Activated T-cell treated with anti-CD3 and anti-CD28 coated beads, Interleukin-2, amount 50 U/mL, for 4 hours (primary cell): ENCODE results near the gene OGDH. TPM values are rescaled to one million over a fixed set of nuclear protein-coding genes. Genes with fewer than 3 reads are reported as not detected.
A peak's percentile ranks its signal among the peaks of the same experiment; 100 is the strongest.

ENCODE experiments used
- ATAC-seq, 2 donors: fragments of 200-7000 bp; cut with Tn5 transposase; one replicate each; pipeline ENCODE4 v1.10.0; 2021
- DNase-seq: peaks from one replicate; pipeline ENCODE4 v3.0.0-alpha.2; 2020
- H3K27me3 Mint-ChIP-seq: one replicate; pipeline ENCODE4 v1.8.0; 2021; ENCODE audit warnings: low read depth, mixed read lengths
- H3K36me3 Mint-ChIP-seq: one replicate; pipeline ENCODE4 v1.8.0; 2022; ENCODE audit warnings: mixed read lengths; ENCODE audit not compliant: insufficient read depth
- H3K4me1 Mint-ChIP-seq: one replicate; pipeline ENCODE4 v1.8.0; 2021; ENCODE audit warnings: low read depth, mixed read lengths
- H3K4me3 Mint-ChIP-seq: one replicate; pipeline ENCODE4 v1.8.0; 2021; ENCODE audit warnings: mild to moderate bottlenecking, moderate library complexity, mixed read lengths
- H3K9me3 Mint-ChIP-seq: one replicate; pipeline ENCODE4 v1.8.0; 2021; ENCODE audit warnings: mixed read lengths
- total RNA-seq, 3 donors: library from RNA; stranded (reverse); gene quantifications; one replicate each; pipeline ENCODE4 v1.2.1, GENCODE V29; 2021

Gene OGDH
- total RNA-seq, 3 donors from 2014 or later: 83.0 to 105 (median 97.2) TPM

DNA sequence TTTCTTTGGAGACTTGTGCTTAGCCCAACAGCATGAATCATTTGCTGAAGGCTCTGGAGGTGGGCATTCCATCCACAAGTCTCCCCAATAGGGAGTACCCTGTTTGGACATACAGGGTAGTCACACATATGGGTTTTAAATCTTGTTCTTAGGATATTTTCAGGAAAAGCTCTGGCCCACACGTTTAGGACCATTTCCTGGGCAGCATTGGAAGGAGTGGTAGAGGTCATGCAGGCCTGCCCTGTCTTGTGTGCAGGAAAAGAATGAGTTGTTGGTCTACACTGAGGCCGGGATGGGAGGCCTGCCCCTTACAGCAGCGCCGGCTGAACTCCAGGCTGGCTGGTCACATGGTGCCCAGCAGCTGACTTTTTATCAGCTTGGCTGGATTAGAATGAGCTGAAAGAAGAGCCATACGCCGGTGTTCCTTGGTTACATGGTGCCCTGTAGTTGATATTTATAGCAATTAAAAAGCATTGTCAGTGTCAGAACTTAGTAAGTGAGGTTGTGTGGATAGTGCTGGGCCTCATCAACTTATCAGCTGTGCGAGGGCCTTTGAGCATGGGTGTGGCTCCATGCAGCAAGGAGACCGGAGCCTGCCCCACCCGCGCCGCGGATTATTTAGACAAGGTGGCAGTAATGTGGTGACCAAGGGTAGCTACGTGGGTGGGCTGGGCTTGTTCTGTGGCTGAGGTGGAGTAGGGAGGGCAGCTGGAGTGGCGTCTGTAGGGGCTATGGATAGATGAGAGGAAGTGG lies 28.6 kb downstream of the OGDH start:
- H3K9me3 Mint-ChIP-seq: no peaks in the 10 kb centered on the region
- peaks cover 96% of the 10 kb centered on the region for H3K4me1 Mint-ChIP-seq
- no peaks in the 10 kb centered on the region for H3K27me3 Mint-ChIP-seq
- H3K4me3 Mint-ChIP-seq: no peak overlapping the region
- H3K36me3 Mint-ChIP-seq: peaks cover 14% of the 10 kb centered on the region
- ATAC-seq: no peak
- no peak for DNase-seq

DNA sequence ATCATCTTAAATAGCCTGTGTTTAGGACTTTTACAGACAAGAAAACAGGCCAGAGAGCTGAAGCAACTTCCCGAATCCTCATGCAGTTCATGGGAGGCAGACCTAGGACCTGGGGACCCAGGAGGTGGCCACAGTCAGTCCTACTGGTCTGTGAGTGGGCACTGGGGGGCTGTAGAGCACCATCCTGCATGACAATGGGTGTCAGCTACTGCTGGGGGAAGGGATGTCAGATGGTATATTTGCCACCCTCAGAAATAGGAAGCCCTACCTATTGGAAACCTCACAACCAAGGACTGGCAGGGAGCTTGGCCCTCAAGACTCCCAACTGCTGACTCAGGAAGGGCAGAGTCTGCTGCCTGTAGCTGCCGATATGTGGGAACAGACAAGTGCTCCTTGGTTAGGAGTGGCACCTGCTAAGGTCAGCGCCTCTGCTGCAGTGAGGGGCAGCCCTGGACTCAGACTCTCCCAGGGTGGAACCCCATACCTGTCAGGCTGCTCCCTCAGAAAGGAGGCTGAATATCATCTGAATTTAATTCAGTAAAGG lies 29.7 kb downstream of the OGDH start:
- no peak overlapping the region for H3K4me3 Mint-ChIP-seq
- H3K4me1 Mint-ChIP-seq: peaks cover 92% of the 10 kb centered on the region
- H3K27me3 Mint-ChIP-seq: no peaks in the 10 kb centered on the region
- DNase-seq: no peak
- H3K36me3 Mint-ChIP-seq: peaks cover 8% of the 10 kb centered on the region
- ATAC-seq: no peak
- H3K9me3 Mint-ChIP-seq: no peaks in the 10 kb centered on the region

DNA sequence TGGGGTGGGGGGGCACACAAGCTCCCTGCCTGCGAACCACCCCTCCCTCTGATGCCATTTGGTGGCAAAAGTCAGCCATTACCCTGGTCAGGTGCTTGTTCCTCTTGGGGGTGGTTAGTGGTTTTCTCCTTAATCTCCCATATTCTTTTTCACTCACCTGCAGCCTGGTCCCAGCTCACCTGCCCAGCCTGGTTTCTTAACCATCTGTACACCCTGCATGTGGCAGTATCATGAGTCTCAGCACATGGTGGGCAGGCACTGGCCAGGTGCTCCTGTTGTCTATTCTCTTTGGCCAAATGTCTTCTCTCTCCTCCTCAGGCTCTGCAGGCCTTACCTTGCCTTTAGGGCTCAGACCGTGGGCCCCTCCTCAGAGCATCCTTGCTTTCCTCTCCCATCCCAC lies 30.5 kb downstream of the OGDH start:
- Mint-ChIP-seq H3K4me3 (no peak overlapping the region), H3K27me3 (no peaks in the 10 kb centered on the region), H3K36me3 (peaks cover 11% of the 10 kb centered on the region), H3K4me1 (peaks cover 90% of the 10 kb centered on the region), H3K9me3 (no peaks in the 10 kb centered on the region)
- DNase-seq: no peak
- ATAC-seq: no peak

DNA sequence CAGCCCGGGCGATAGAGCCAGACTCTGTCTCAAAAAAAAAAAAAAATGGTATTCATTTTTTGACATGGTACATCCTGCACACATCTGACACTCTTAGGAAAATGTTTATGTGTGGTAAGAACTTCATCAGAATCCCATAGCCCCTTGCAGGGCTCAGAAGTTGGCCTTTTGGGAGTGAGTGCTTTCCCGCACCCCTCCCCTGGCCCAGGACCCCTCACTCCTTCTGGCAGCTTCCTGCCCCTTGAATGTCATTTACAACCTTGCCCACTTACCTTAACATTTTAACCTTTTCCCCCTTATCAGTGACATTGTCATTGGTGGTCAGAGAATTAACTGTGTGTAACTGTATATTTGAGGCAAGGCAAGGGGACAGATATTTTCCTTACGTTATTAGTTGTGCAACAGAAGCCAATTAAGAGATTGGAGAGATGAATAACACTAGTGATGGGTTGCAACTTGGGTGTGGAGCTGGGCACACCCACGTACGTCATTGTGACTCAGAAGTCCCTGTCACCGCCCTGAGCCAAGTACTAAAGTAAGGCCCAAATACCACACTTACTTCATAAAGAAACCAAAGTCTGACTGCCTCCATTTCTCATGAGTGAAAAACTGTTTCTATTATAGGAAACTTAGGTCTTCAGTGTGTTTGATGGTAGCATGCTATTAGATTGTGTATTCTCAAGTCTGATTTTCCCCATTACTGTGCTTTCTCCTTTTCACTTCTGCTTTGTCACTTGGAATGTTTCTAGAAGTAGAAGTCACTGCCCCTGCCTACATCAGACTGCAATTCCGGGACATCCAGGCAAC lies 31.6 kb downstream of the OGDH start:
- H3K36me3 Mint-ChIP-seq: peaks cover 11% of the 10 kb centered on the region
- peak; percentile 73 to 74 for ATAC-seq

DNA sequence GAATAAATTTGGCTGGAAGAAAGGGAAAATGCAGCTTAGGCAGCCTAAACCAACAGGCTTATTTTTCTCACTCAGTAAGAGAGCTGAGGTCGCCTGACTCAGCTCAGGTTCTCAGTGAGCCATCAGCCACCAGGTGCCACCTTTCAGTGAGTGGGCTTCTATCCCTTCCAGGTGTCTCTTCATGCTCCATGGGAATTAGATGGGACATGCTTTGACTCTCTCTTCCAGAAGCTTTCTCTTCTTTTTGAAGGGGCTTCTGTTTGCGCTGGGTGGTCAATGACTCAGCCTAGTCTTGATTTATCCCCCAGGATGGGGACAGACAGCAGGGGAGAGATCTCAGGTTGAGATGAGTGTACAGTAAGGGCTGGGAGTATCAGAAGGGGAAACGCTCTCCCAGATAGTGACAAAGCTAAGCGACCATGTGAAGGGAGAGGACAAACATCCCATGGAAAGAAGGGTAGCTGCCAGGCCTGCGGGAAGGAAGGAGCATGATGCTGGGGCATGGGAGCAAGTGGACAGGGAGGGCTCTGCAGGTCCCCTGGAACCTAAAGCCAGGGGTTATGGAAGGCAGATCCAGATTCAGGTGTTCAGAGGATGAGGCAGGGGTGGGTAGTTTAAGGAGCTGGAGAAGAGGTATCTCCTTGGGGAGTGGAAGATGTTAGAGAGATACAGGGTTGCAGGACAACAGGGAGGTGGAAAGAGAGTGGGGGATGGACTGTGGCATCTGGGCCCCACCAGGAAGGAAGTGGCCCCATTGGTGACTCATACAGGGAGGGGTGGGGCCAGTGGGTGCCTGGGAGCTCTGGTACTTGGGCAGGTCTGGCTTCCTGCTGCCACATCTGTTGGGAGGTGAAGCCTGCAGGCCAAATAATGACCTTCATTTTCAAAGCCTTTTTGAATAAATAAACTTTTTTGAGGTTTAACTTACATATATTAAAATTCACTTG lies 32.5 kb downstream of the OGDH start:
- peaks cover 10% of the 10 kb centered on the region for H3K36me3 Mint-ChIP-seq
- peak; percentile 65 to 72 for ATAC-seq
- H3K4me1 Mint-ChIP-seq: peaks cover 73% of the 10 kb centered on the region
- no peaks in the 10 kb centered on the region for H3K9me3 Mint-ChIP-seq
- H3K4me3 Mint-ChIP-seq: peak overlapping the region; percentile 73
- DNase-seq: peak; percentile 65
- no peaks in the 10 kb centered on the region for H3K27me3 Mint-ChIP-seq

More for the DNA sequence above, 31.6 kb downstream of the OGDH start:
- peaks cover 81% of the 10 kb centered on the region for H3K4me1 Mint-ChIP-seq
- H3K27me3 Mint-ChIP-seq: no peaks in the 10 kb centered on the region
- H3K4me3 Mint-ChIP-seq: peak overlapping the region; percentile 73
- H3K9me3 Mint-ChIP-seq: no peaks in the 10 kb centered on the region
- DNase-seq: peak; percentile 71

DNA sequence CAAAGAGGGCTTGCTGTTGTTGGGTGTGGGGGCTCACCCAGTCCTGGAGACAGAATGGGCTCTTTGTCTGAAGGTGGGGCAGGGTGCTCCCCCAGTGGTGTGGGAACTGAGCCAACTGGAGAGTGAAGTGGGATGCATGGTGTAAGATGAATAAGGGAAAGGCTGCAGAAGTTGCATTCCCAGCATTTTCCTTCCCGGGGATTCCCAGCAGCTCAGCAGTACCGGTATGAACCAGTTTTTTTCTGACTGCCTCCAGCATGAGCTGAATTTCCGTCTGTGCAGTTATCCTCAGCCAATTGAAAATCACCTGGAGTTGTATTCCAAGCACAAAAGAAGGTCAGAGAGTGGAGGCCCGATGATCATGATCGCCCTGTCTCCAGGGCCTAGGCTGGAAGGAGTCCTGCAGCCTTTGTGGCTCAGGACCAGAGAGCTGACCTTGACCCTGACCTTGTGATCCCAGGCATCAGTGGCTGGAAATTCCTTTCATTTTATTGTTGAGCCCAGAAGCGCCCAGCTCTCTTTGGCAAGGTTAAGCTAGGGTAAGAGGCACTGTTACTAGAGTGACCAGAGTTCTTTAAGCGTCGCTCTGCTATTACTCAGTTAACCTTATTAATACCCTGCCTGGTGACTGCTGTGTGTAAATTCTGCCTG lies 33.4 kb downstream of the OGDH start:
- ATAC-seq (no peak), DNase-seq (no peak)
- Mint-ChIP-seq H3K4me1 (peaks cover 66% of the 10 kb centered on the region), H3K27me3 (no peaks in the 10 kb centered on the region), H3K4me3 (peak overlapping the region; percentile 73), H3K36me3 (peaks cover 10% of the 10 kb centered on the region), H3K9me3 (no peaks in the 10 kb centered on the region)

DNA sequence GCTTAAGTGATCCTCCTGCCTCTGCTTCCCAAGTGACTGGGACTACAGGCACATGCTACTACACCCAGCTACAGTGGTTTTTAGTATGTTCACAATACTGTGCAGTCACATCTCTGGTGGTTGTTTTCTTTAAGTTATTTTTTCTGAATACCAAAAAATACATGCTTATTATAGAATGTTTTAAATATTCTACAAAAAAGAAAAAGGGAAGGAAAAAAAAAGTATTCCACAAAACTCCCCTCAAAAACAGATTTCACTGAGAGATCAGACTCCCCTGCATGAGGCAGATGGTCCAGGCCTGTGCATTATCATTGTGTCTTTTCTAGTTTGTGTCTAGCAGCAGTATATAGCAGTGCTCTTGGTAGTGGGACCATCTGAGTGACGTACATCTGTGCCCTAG lies 36.8 kb downstream of the OGDH start:
- Mint-ChIP-seq H3K36me3 (peaks cover 18% of the 10 kb centered on the region), H3K4me1 (peaks cover 34% of the 10 kb centered on the region)

DNA sequence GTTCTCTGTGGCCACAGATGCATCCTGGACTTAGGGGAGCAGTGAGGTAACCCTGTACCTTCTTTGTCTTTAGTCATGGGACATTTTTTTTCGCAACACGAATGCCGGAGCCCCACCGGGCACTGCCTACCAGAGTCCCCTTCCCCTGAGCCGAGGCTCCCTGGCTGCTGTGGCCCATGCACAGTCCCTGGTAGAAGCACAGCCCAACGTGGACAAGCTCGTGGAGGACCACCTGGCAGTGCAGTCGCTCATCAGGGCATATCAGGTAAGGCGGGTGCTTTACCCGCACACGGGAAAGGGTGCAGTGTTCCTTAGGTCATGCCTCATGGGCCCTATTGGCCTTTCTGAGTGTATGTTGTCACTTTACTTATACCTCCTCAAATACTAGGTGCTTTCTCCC lies 38.8 kb downstream of the OGDH start:
- Mint-ChIP-seq H3K4me3 (no peak overlapping the region), H3K36me3 (peaks cover 23% of the 10 kb centered on the region), H3K9me3 (no peaks in the 10 kb centered on the region), H3K4me1 (peaks cover 13% of the 10 kb centered on the region), H3K27me3 (no peaks in the 10 kb centered on the region)
- DNase-seq (no peak), ATAC-seq (no peak)

More for the DNA sequence above, 36.8 kb downstream of the OGDH start:
- Mint-ChIP-seq H3K27me3 (no peaks in the 10 kb centered on the region), H3K9me3 (no peaks in the 10 kb centered on the region), H3K4me3 (no peak overlapping the region)
- no peak for DNase-seq
- ATAC-seq: no peak

DNA sequence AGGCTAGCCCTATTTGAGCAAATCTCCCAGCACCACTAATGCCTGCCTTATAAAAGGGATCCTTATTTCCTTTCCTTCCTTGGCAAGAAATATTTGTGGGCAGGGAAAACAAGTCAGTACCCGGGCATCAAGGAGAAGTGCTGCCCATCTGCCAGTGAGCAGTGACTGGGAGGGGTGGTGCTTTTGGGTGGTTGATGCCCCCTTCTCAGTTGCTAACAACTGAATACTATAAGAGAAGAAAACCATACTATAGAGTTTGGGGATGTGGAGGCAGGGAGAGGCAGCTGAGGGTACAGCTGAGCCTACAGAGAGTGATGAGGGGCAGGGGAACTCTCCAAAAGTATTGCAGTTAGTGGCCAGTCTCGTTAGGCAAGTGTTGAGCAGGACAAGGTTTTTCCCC lies 39.3 kb downstream of the OGDH start:
- H3K27me3 Mint-ChIP-seq: no peaks in the 10 kb centered on the region
- H3K4me3 Mint-ChIP-seq: no peak overlapping the region
- DNase-seq (no peak), ATAC-seq (no peak)
- no peaks in the 10 kb centered on the region for H3K9me3 Mint-ChIP-seq
- peaks cover 9% of the 10 kb centered on the region for H3K4me1 Mint-ChIP-seq
- peaks cover 26% of the 10 kb centered on the region for H3K36me3 Mint-ChIP-seq

DNA sequence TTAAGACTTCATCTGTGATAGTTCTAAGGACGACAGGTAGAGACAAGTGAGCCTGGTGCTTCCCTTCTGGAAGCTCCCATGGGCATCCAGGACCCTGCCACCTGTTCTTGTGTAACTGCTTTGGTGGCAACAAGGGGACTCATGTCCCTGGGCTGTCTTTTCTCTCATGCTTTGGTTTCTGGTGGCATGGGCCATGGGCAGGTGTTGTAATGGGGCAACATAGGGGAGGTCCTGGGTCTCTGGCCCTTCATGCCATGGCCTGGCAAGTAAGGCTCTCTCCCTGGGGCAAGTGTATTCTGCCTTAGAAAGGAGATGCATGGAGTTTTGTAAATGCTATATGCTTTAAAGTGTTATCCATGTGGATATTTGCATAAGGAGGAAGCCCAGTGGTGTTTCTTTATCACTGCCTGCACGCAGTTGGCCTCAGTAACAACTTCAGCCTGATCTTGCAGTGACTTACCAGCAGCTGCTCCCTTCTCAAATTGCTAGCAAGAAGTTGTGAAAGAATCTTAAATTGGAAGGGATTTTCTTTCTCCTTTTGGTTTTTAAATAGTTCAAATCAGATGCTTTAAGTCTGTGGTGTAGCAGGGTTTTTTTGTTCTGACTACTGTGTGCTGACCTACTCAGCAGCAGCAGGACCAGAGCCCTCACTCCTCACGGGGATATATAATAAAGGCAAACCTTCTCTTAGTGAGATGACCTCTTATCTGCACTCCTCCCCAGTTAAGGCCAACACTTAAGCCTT lies 39.9 kb downstream of the OGDH start:
- Mint-ChIP-seq H3K36me3 (peaks cover 33% of the 10 kb centered on the region), H3K27me3 (no peaks in the 10 kb centered on the region), H3K4me3 (no peak overlapping the region), H3K9me3 (no peaks in the 10 kb centered on the region), H3K4me1 (peaks cover 9% of the 10 kb centered on the region)
- no peak for ATAC-seq
- no peak for DNase-seq

DNA sequence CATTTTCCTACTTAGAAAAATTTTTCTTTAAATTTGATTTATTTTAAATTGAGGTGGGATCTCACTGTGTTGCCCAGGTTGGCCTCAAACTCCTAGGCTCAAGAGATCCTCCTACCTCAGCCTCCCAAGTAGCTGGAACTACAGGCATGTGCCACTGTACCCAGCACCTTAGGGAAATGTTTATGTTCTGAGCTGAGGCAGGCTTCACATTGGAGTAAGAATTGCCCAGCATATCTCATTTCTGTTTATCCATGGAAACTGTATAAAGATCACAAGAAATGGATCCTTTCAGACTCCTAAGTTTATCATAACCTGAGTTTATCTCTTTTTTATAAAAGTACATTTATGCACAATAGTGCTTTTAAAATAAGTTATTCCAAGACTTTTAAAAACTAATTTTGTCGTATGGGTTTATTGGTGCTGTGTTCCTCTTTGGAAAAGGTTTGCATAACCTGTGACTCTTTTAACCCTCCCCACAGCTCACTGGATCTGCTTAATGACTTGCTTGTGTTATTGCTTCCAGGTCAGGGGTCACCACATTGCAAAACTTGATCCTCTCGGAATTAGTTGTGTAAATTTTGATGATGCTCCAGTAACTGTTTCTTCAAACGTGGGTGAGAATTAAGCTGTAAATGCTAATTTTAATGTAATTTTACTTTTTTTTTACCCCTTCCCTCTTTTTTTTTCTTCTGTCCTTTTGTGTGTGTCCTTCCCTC lies 40.7 kb downstream of the OGDH start:
- DNase-seq: no peak
- no peaks in the 10 kb centered on the region for H3K9me3 Mint-ChIP-seq
- H3K4me1 Mint-ChIP-seq: peaks cover 2% of the 10 kb centered on the region
- peaks cover 27% of the 10 kb centered on the region for H3K36me3 Mint-ChIP-seq
- no peaks in the 10 kb centered on the region for H3K27me3 Mint-ChIP-seq
- ATAC-seq: no peak
- H3K4me3 Mint-ChIP-seq: no peak overlapping the region

DNA sequence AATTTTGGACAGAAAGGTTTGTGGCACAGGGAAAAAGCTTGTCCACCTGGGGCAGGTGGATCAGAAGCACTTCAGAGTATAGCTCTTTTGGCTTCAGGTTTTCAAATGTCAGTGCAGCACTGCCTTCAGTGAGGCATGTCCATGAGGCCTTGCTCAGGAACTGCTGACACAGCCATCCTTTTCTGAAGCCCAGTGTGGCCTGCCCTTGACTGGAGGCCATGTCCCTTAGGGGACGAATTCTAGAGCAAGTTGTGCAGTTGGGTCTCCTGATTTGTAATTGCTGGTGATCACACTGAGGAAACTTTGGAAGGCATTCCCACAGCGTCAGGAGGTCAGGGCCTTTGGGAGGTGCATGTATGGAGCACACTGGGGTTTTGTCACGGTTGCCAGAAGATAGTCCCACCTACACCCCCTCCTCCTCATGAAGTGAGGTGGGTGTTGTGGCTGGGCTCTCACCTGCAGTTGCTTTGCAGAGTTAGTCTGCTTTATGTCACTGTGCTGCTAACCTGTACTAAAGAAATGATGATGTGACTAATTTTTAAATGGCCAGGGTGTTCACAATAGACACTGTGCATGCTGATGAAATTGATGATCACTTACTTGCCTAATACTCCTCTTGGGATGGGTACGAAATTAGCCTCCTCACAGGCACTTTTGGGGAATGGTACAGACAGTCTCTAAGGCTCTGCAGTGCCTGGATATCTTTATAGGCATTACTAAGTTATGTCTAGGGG lies 41.7 kb downstream of the OGDH start:
- Mint-ChIP-seq H3K4me1 (peaks cover 2% of the 10 kb centered on the region), H3K4me3 (no peak overlapping the region), H3K9me3 (no peaks in the 10 kb centered on the region), H3K36me3 (peaks cover 27% of the 10 kb centered on the region), H3K27me3 (no peaks in the 10 kb centered on the region)
- ATAC-seq (no peak), DNase-seq (no peak)
